RWPE2 (cell line): ENCODE measurements around the gene SHANK3.

ENCODE experiments used
- ATAC-seq: fragments of 200-7000 bp; cut with Tn5 transposase; 3 replicates; pipeline ENCODE4 v1.9.1; 2021; ENCODE audit warnings: low read depth
- DNase-seq: peaks from one replicate; pipeline ENCODE4 v3.0.0-alpha.2; 2020; ENCODE audit warnings: low spot score
- H3K27ac ChIP-seq: fragments of 450-650 bp; 2 replicates; pipeline ENCODE4 v1.5.1; 2017; ENCODE audit warnings: mild to moderate bottlenecking; ENCODE audit not compliant: poor library complexity, severe bottlenecking
- H3K27me3 ChIP-seq: fragments of 250-450 bp; sonication (Bioruptor Pico); 2 replicates; pipeline ENCODE4 v1.5.1; 2021; ENCODE audit warnings: mild to moderate bottlenecking, moderate library complexity; ENCODE audit not compliant: insufficient read depth, poor library complexity, severe bottlenecking
- H3K36me3 ChIP-seq: fragments of 250-450 bp; sonication (Bioruptor Pico); 2 replicates; pipeline ENCODE4 v1.5.1; 2020; ENCODE audit warnings: low read depth, mild to moderate bottlenecking, moderate library complexity
- H3K4me1 ChIP-seq: fragments of 250-450 bp; sonication (Bioruptor Pico); 2 replicates; pipeline ENCODE4 v1.5.1; 2021; ENCODE audit warnings: mild to moderate bottlenecking, moderate library complexity; ENCODE audit not compliant: insufficient read depth, poor library complexity, severe bottlenecking
- H3K4me3 ChIP-seq: fragments of 250-450 bp; sonication (Bioruptor Pico); 2 replicates; pipeline ENCODE4 v1.5.1; 2021; ENCODE audit warnings: mild to moderate bottlenecking, moderate library complexity; ENCODE audit not compliant: severe bottlenecking
- H3K9me3 ChIP-seq: fragments of 250-450 bp; sonication (Bioruptor Pico); 2 replicates; pipeline ENCODE4 v1.5.1; 2021; ENCODE audit warnings: mild to moderate bottlenecking, moderate library complexity; ENCODE audit not compliant: severe bottlenecking
- TF ChIP-seq, protein P1 (sequence below): fragments of 450-650 bp; IDR thresholded peaks from one replicate; pipeline ENCODE4 v1.5.1; 2017; ENCODE audit warnings: mild to moderate bottlenecking, moderate library complexity; ENCODE audit not compliant: poor library complexity, severe bottlenecking

SHANK3 gene

DNA sequence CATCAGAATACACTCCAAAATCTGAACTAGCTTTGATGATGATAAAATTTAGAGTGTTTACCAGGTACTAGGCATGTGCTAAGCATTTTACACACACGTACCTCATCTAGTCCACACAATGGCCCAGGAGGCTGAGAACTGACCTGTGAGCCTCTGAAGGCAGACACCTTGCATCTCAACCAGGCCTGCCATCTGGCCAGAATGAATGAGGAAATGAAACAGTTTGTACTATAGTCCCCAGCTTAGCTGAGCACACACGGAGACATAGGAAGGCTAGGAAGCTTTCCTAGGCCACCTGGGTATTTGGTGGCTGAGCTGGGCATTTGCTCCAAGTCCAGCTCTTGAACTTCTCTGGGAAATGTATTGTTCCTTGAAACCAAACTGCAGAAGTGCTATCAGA lies 6.9 kb upstream of the SHANK3 start:
- no peak overlapping the region for H3K27ac ChIP-seq
- no peak for ATAC-seq

DNA sequence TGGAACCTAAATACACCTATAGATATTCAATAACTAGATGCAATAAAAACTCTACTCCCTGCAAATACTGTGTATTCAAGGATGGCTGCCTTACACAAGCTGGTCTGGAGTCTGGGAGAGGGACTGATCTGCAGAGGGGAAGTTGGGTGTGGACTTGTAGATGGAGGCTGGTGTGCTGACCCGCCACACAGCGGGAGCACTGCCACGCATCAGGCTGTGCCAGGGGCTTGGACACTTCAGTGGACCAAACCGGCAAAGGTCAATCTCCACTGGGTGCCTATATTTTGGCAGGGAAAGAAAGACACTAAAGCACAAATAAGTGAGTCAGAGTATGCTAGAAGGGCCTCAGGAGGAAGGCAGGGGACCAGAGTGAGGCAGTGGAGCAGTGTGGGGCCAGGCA lies 2.1 kb upstream of the SHANK3 start:
- ATAC-seq (no peak), DNase-seq (no peak)
- Histone ChIP-seq H3K4me1 (no peaks in the 10 kb centered on the region), H3K9me3 (no peaks in the 10 kb centered on the region), H3K27ac (no peak overlapping the region), H3K27me3 (peaks cover 4% of the 10 kb centered on the region), H3K4me3 (no peak overlapping the region), H3K36me3 (no peaks in the 10 kb centered on the region)
- TF ChIP-seq, protein P1, sequence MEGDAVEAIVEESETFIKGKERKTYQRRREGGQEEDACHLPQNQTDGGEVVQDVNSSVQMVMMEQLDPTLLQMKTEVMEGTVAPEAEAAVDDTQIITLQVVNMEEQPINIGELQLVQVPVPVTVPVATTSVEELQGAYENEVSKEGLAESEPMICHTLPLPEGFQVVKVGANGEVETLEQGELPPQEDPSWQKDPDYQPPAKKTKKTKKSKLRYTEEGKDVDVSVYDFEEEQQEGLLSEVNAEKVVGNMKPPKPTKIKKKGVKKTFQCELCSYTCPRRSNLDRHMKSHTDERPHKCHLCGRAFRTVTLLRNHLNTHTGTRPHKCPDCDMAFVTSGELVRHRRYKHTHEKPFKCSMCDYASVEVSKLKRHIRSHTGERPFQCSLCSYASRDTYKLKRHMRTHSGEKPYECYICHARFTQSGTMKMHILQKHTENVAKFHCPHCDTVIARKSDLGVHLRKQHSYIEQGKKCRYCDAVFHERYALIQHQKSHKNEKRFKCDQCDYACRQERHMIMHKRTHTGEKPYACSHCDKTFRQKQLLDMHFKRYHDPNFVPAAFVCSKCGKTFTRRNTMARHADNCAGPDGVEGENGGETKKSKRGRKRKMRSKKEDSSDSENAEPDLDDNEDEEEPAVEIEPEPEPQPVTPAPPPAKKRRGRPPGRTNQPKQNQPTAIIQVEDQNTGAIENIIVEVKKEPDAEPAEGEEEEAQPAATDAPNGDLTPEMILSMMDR: no peak

More for the DNA sequence above, 6.9 kb upstream of the SHANK3 start:
- Histone ChIP-seq H3K4me3 (no peak overlapping the region), H3K4me1 (no peaks in the 10 kb centered on the region), H3K9me3 (no peaks in the 10 kb centered on the region), H3K27me3 (no peaks in the 10 kb centered on the region), H3K36me3 (no peaks in the 10 kb centered on the region)
- TF ChIP-seq, protein P1: no peak
- no peak for DNase-seq

DNA sequence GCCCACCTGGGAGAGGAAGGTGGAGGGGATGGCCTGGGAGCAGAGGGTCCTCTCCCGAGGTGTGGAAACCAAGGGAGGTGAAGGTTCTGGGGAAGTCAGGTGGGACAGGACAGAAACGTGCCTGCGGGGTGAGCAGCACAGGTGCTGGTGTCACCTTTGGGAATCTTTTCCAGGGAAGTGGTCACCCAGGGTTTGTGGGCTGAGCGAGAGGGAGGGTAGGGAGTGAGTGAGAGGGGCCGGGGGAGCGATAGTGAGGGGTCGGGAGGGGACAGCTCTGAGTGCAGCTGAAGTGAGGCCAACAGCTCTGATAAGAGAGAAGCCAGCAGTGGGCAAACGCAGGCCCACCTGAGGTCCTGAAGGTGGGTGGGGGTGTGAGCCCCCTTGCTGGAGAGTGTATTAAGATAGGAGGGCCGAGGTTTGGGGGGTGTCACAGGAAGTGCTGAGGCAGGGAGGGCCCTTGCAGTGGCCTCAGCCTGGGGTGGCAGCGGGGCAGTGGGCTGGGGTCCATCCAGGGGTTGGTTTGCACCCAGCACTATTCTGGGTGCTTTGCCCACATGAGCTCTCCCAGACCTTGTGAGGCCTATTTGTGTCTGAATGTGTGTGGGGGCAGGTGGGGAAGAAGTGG lies 1.6 kb upstream of the SHANK3 start:
- H3K4me3 ChIP-seq: no peak overlapping the region
- no peaks in the 10 kb centered on the region for H3K4me1 ChIP-seq
- peaks cover 4% of the 10 kb centered on the region for H3K27me3 ChIP-seq
- no peaks in the 10 kb centered on the region for H3K9me3 ChIP-seq
- TF ChIP-seq, protein P1: no peak
- no peak overlapping the region for H3K27ac ChIP-seq
- DNase-seq: no peak
- H3K36me3 ChIP-seq: no peaks in the 10 kb centered on the region
- ATAC-seq: no peak

DNA sequence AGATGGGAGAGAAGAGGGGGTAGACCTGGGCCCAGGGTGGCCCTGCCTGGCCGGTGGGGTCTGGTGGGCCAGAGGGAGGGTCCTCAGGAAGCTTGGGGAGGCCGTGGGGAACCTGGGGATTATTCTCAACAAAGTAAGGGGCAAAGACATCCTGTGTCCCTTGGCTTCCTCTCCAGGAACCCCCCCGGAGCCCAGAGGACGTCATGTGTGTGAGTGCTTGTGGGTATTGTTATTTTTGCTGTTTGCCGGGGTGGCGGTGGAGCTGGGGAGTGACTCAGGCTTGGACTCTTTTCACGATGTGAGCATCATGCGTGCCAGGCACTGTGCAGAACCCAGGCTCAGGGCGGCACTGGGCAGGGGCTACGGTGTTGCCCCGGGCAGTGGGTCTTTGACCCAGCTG lies 982 bp upstream of the SHANK3 start:
- TF ChIP-seq, protein P1: no peak
- H3K36me3 ChIP-seq: no peaks in the 10 kb centered on the region
- no peak overlapping the region for H3K27ac ChIP-seq
- no peak overlapping the region for H3K4me3 ChIP-seq
- no peaks in the 10 kb centered on the region for H3K4me1 ChIP-seq
- DNase-seq: no peak
- peaks cover 4% of the 10 kb centered on the region for H3K27me3 ChIP-seq
- ATAC-seq: no peak
- no peaks in the 10 kb centered on the region for H3K9me3 ChIP-seq

DNA sequence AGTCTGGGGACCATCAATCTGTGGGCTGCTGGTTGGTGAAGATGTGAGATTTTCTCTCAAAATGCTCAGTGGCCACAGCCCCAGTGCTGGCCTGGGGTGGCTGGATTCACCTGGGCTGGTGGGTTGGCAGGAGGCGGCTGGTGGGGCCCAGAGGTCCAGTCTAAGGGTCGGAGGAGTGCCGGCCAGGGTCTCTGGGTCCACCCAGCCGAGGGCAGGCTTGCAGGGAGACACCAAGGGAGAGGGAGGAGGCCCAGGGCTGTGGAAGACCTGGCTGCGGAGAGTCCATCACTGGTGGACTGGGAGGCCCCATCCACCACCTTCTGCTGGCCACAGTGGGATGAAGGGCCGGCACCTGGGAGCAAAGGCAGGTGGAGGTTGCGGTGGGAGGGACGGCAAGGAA lies 582 bp upstream of the SHANK3 start:
- Histone ChIP-seq H3K36me3 (no peaks in the 10 kb centered on the region), H3K27me3 (peaks cover 4% of the 10 kb centered on the region), H3K4me3 (no peak overlapping the region), H3K27ac (no peak overlapping the region), H3K4me1 (no peaks in the 10 kb centered on the region), H3K9me3 (no peaks in the 10 kb centered on the region)
- no peak for DNase-seq
- TF ChIP-seq, protein P1: no peak
- ATAC-seq: no peak
